Colonic mucosa (tissue), 4 donors: ENCODE results near the gene MDN1. TPM values are rescaled to one million over a fixed set of nuclear protein-coding genes. Genes with fewer than 3 reads are reported as not detected.

ENCODE experiments used
- DNase-seq: peaks from one replicate; pipeline ENCODE4 v3.0.0-alpha.2; 2020
- H3K27ac ChIP-seq: fragments of 200-600 bp; one replicate; pipeline ENCODE4 v1.8.0; 2021
- H3K27me3 ChIP-seq: fragments of 200-600 bp; one replicate; pipeline ENCODE4 v1.8.0; 2021
- H3K36me3 ChIP-seq: fragments of 200-600 bp; one replicate; pipeline ENCODE4 v1.8.0; 2021
- H3K4me1 ChIP-seq: fragments of 200-600 bp; one replicate; pipeline ENCODE4 v1.8.0; 2021; ENCODE audit warnings: mild to moderate bottlenecking
- H3K4me3 ChIP-seq: fragments of 200-600 bp; one replicate; pipeline ENCODE4 v1.8.0; 2021
- H3K9ac ChIP-seq, 2 donors: one replicate each; pipeline ENCODE4 v1.7.0; 2013; ENCODE audit warnings: control low read depth in 2 of 2, low read depth in 2 of 2, low read length in 2 of 2
- H3K9me3 ChIP-seq: fragments of 200-600 bp; one replicate; pipeline ENCODE4 v1.8.0; 2021
- intact Hi-C: fragments of 100-400 bp; cut with DNase I; formaldehyde crosslinking; loops from one replicate; pipeline ENCODE4 v1.14.1; 2022
- total RNA-seq, 2 donors: library from RNA; stranded (reverse); fragmentation: NEBNext Ultra II Directional in 1 of 2; extraction: Animal tissue kit (Norgen Biotek cat#: 25700) in 1 of 2; gene quantifications; one replicate each; pipeline ENCODE4 v1.2.1, GENCODE V29; 2021
- TF ChIP-seq, protein P1 (sequence below): fragments of 200-600 bp; IDR thresholded peaks from one replicate; pipeline ENCODE4 v1.8.0; 2022; ENCODE audit warnings: antibody characterized with exemption, mild to moderate bottlenecking
- donor health status: healthy.
- donor health status: DM: no; HTN: no; CAD: no.
- donor health status: DM: no; HTN: no; CAD: no.

MDN1 gene
- total RNA-seq, 2 donors from 2014 or later, result 17.5 to 30.7 TPM

- H3K27ac ChIP-seq, result no peak overlapping the region
- DNase-seq, result no peak
- no peaks in the 10 kb centered on the region for H3K36me3 ChIP-seq
- intact Hi-C loops, result no loop called here
- TF ChIP-seq, protein P1, sequence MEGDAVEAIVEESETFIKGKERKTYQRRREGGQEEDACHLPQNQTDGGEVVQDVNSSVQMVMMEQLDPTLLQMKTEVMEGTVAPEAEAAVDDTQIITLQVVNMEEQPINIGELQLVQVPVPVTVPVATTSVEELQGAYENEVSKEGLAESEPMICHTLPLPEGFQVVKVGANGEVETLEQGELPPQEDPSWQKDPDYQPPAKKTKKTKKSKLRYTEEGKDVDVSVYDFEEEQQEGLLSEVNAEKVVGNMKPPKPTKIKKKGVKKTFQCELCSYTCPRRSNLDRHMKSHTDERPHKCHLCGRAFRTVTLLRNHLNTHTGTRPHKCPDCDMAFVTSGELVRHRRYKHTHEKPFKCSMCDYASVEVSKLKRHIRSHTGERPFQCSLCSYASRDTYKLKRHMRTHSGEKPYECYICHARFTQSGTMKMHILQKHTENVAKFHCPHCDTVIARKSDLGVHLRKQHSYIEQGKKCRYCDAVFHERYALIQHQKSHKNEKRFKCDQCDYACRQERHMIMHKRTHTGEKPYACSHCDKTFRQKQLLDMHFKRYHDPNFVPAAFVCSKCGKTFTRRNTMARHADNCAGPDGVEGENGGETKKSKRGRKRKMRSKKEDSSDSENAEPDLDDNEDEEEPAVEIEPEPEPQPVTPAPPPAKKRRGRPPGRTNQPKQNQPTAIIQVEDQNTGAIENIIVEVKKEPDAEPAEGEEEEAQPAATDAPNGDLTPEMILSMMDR, result no peak
- no peak overlapping the region for H3K9ac ChIP-seq
- H3K4me1 ChIP-seq, result no peaks in the 10 kb centered on the region
- no peaks in the 10 kb centered on the region for H3K9me3 ChIP-seq
- no peak overlapping the region for H3K4me3 ChIP-seq
- no peaks in the 10 kb centered on the region for H3K27me3 ChIP-seq
Observed at GRCh38 chr6:89797317-89797716, 22.3 kb downstream of the MDN1 start.

DNA sequence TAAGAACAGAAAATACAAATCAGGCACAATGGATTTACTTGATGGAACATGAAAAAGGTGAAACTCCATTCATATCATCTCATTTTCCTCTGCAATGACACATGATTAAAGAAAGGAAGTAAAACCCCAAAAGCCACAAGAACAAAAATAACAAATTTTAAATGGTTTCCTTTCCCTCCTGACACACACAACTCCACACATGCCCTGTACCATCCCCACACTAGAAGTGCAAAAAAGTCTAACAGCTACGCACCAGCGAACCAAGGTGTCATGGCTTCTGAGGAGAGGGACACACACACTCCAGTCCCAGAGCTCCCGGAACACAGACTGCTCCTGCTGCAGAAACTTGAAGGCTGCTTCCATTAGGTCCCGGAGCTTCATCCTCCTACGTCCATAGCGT is 25.3 kb downstream of the MDN1 start:
- DNase-seq, result no peak
- intact Hi-C loops, result no loop called here
- Histone ChIP-seq H3K4me3 (no peak overlapping the region), H3K9ac (no peak overlapping the region), H3K27ac (no peak overlapping the region), H3K27me3 (no peaks in the 10 kb centered on the region), H3K9me3 (no peaks in the 10 kb centered on the region), H3K36me3 (no peaks in the 10 kb centered on the region), H3K4me1 (no peaks in the 10 kb centered on the region)
- TF ChIP-seq, protein P1, result no peak

DNA sequence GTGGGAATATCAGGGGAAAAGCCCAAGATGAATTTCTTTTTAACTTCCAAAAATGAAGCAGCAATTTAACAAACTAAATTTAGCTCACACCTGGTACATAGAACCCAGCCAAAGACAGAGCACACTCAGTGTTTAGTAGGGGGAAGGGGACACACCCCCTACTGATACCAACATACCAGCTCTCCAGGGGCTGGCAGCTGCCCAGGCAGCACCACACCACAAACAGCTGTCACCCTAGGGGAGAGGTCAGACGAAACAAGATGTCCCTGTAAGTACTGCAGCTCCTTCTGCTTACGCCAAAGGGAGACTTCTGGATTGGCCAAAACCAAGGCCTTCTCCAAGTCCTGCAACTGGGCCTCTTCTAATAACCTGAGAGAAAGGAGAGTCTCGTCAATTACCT is 26.0 kb downstream of the MDN1 start:
- no peak overlapping the region for H3K9ac ChIP-seq
- TF ChIP-seq, protein P1, result no peak
- H3K36me3 ChIP-seq, result no peaks in the 10 kb centered on the region
- DNase-seq, result no peak
- no peaks in the 10 kb centered on the region for H3K27me3 ChIP-seq
- H3K4me1 ChIP-seq, result no peaks in the 10 kb centered on the region
- no peak overlapping the region for H3K4me3 ChIP-seq
- H3K27ac ChIP-seq, result no peak overlapping the region
- no peaks in the 10 kb centered on the region for H3K9me3 ChIP-seq
- intact Hi-C loops, result no loop called here

GRCh38 chr6:89792881-89793280 is 26.7 kb downstream of the MDN1 start:
- H3K4me3 ChIP-seq, result no peak overlapping the region
- no peaks in the 10 kb centered on the region for H3K36me3 ChIP-seq
- no peak for DNase-seq
- no peaks in the 10 kb centered on the region for H3K4me1 ChIP-seq
- H3K27me3 ChIP-seq, result no peaks in the 10 kb centered on the region
- intact Hi-C loops, result no loop called here
- H3K27ac ChIP-seq, result no peak overlapping the region
- no peak overlapping the region for H3K9ac ChIP-seq
- H3K9me3 ChIP-seq, result no peaks in the 10 kb centered on the region
- TF ChIP-seq, protein P1, result peak; percentile 37

- no peak overlapping the region for H3K27ac ChIP-seq
- TF ChIP-seq, protein P1, result no peak
- intact Hi-C loops, result no loop called here
- H3K27me3 ChIP-seq, result no peaks in the 10 kb centered on the region
- H3K4me1 ChIP-seq, result no peaks in the 10 kb centered on the region
- no peaks in the 10 kb centered on the region for H3K9me3 ChIP-seq
- H3K9ac ChIP-seq, result no peak overlapping the region
- H3K36me3 ChIP-seq, result no peaks in the 10 kb centered on the region
- DNase-seq, result no peak
- H3K4me3 ChIP-seq, result no peak overlapping the region
Observed at GRCh38 chr6:89790403-89790802, 29.2 kb downstream of the MDN1 start.

- no peaks in the 10 kb centered on the region for H3K4me1 ChIP-seq
- no peak overlapping the region for H3K27ac ChIP-seq
- H3K27me3 ChIP-seq, result no peaks in the 10 kb centered on the region
- TF ChIP-seq, protein P1, result no peak
- no peak for DNase-seq
- intact Hi-C loops, result no loop called here
- no peaks in the 10 kb centered on the region for H3K36me3 ChIP-seq
- H3K9me3 ChIP-seq, result no peaks in the 10 kb centered on the region
- H3K9ac ChIP-seq, result no peak overlapping the region
- no peak overlapping the region for H3K4me3 ChIP-seq
Observed at GRCh38 chr6:89789980-89790379, 29.6 kb downstream of the MDN1 start.
